ENCODE results near the gene EIF4E1B.

Gene EIF4E1B

DNA sequence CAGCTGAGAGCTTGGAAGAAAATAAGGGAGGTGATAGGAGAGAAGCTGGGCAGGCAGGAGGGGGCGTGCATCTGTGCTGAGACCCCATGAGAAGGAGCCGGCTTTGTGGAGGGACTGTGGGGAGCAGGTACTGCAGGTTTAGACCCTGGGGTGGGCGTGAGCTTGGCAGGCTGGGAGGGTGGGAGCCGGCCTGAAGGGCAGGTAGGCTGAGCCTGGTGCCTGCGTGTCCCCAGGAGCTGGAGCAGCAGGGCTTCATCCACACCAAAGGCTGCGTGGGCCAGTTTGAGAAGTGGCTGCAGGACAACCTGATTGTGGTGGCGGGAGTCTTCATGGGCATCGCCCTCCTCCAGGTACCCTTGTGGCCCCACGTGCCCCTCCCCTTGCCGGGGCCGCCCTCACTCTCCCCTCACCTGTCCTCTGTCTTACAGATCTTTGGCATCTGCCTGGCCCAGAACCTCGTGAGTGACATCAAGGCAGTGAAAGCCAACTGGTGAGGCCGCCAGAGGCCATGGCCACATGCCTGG is 26.1 kb downstream of the EIF4E1B start:
- no peak for DNase-seq (ENCODE audit: low read depth)
- TF ChIP-seq, protein P1, sequence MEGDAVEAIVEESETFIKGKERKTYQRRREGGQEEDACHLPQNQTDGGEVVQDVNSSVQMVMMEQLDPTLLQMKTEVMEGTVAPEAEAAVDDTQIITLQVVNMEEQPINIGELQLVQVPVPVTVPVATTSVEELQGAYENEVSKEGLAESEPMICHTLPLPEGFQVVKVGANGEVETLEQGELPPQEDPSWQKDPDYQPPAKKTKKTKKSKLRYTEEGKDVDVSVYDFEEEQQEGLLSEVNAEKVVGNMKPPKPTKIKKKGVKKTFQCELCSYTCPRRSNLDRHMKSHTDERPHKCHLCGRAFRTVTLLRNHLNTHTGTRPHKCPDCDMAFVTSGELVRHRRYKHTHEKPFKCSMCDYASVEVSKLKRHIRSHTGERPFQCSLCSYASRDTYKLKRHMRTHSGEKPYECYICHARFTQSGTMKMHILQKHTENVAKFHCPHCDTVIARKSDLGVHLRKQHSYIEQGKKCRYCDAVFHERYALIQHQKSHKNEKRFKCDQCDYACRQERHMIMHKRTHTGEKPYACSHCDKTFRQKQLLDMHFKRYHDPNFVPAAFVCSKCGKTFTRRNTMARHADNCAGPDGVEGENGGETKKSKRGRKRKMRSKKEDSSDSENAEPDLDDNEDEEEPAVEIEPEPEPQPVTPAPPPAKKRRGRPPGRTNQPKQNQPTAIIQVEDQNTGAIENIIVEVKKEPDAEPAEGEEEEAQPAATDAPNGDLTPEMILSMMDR (IDR thresholded peaks at IDR 0.05; ENCODE audit: control insufficient read depth, insufficient read depth, low read depth, low read length, missing control alignments): no peak
- no peak overlapping the region for H3K4me3 ChIP-seq (ENCODE audit: control insufficient read depth, low read depth, low read length)

DNA sequence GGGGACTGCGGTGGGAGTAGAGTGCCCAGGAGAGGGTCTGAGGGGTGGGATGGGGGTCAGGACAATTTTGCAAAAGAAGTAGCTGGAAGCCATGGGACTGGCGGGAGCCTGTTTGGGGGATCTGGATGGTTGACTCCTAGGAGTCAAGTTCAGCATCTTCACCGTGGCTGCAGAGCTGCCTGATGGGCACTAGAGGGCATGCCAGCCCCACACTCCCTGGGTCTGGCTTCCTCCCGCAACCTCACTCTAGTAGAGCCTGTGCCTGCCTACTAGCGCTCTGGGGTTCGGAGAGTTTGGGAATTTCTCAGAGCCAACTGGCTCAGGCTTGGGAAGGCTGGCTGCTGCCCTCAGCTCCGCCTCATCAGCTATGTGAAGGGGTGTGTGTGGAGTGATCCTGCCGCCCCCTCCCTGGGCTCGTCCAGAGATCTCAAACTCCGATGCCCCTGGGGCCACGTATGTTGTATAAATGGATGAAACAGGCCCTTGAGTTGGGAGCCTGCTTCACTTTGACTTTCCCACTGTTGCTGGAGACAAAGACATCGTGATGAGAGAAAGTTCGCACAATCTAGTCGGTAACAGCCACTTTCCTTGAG is 27.6 kb downstream of the EIF4E1B start:
- DNase-seq (ENCODE audit: low read depth): peak; percentile 8
- TF ChIP-seq, protein P1 (IDR thresholded peaks at IDR 0.05; ENCODE audit: control insufficient read depth, insufficient read depth, low read depth, low read length, missing control alignments): peak; percentile 93
- no peak overlapping the region for H3K4me3 ChIP-seq (ENCODE audit: control insufficient read depth, low read depth, low read length)

DNA sequence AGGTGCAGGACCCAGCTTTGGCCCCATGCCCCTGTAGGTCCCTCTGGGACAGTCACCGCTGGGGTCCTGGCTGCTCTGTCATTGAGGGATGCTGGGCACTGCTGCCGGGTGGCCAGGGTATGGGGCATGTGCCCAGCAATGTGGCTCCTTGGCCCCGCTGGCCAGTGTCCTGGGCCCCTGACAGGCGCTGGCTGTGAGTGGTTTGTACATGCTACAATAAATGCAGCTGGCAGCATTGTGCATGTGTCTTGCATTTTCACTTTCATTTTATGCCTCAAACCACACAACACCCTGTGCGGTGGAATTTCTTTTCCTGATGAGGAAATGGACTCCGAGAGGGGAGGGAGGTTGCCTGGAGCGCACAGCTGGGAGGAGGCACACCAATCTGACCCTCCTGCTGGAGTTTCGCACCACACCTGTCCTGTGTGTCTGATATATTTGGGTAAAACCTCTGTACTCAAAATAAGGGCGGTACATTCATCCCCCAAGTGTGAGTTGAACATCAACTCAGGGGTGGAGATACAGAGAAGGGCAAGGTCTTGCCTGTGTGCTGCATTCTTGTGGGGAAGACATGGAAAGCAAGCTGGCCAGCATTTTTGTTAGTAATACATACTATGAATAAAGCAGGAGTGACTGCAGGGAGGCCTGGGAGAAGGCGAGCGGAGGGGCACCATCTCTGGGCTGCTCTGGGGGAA is 28.5 kb downstream of the EIF4E1B start:
- H3K4me3 ChIP-seq (ENCODE audit: control insufficient read depth, low read depth, low read length): no peak overlapping the region
- peak; percentile 32 for DNase-seq (ENCODE audit: low read depth)
- TF ChIP-seq, protein P1 (IDR thresholded peaks at IDR 0.05; ENCODE audit: control insufficient read depth, insufficient read depth, low read depth, low read length, missing control alignments): no peak

DNA sequence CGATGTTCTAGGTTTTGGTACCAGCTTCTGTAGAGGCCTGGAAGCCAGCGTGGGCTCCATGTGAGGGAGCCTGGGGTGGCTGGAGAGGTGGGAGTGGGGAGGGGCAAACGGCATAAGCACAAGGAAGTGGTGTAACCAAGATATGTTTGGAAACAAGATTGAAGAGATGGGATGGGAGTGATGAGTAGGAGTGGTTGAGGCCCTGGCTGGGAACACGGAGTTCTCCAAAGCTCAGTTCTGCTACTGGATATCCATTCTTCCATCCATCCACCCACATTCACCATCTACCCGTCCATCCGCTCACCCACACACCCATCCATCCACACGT is 29.0 kb downstream of the EIF4E1B start:
- DNase-seq (ENCODE audit: low read depth): no peak
- TF ChIP-seq, protein P1 (IDR thresholded peaks at IDR 0.05; ENCODE audit: control insufficient read depth, insufficient read depth, low read depth, low read length, missing control alignments): no peak
- H3K4me3 ChIP-seq (ENCODE audit: control insufficient read depth, low read depth, low read length): no peak overlapping the region

DNA sequence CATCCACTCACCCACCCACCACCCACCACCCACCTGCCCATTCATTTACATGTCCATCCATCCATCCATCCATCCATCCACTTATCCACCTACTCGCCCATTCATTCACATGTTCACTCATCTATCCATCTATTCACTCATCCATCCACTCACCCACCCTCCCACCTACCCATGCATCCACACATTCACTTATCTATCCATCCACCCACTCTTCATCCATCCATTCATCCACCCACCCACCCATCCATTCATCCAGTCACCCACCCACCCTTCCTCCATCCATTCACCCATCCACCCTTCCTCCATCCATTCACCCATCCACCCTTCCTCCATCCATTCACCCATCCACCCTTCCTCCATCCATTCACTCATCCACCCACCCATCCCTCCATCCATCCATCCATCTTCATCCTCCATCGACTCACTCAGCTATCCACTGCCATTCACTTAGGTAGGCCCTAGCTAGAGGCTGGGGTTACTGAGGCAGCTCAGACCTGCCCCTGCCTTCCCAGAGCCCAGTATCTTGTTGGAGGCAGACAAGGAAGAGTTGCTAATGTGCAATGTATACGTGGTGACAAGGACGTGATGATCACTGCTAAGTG is 29.5 kb downstream of the EIF4E1B start:
- no peak for DNase-seq (ENCODE audit: low read depth)

DNA sequence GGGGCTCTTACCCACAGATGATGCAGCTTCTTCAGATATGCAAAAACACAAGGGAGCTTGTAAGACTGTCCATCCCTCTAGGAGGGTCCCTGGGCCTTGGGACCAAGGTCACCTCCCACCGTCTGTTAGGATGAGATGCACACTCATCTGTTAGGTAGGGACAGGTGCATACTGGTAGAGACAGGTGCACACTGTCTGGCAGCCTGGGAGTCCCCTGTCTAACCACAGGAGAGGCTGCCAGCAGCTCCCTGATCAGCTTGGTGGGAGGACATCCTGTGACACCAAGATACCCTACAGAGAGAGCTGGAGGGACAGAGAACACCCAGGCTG is 30.0 kb downstream of the EIF4E1B start:
- no peak overlapping the region for H3K4me3 ChIP-seq (ENCODE audit: control insufficient read depth, low read depth, low read length)
- DNase-seq (ENCODE audit: low read depth): no peak
- TF ChIP-seq, protein P1 (IDR thresholded peaks at IDR 0.05; ENCODE audit: control insufficient read depth, insufficient read depth, low read depth, low read length, missing control alignments): no peak

More for the DNA sequence above, 29.5 kb downstream of the EIF4E1B start:
- H3K4me3 ChIP-seq (ENCODE audit: control insufficient read depth, low read depth, low read length): no peak overlapping the region
- TF ChIP-seq, protein P1 (IDR thresholded peaks at IDR 0.05; ENCODE audit: control insufficient read depth, insufficient read depth, low read depth, low read length, missing control alignments): no peak

All from AG09309 (cell line).